CD4-positive, CD25-positive, alpha-beta regulatory T cell (primary cell): ENCODE results near the gene NFKB1. TPM values are rescaled to one million over a fixed set of nuclear protein-coding genes. Genes with fewer than 3 reads are reported as not detected.
"Not testable (repeated sequence)": the region's sequence is repeated elsewhere in the genome, so short reads cannot be mapped to it uniquely, and the experiment has no call there.

ENCODE experiments used
- ATAC-seq, 2 donors: fragments of 150-1000 bp; cut with Tn5 transposase; one replicate each; pipeline ENCODE4 v1.10.0; 2021; ENCODE audit warnings: low read depth in 2 of 2, moderate number of reproducible peaks in 2 of 2, moderate library complexity in 1 of 2
- DNase-seq, 3 donors: peaks; one replicate each; pipeline versions ENCODE4 v3.0.0 to v3.0.0-alpha.2; 2012 to 2022; ENCODE audit warnings: mixed read lengths in 1 of 3
- H3K27ac ChIP-seq: one replicate; pipeline ENCODE4 v1.7.0; 2013; ENCODE audit warnings: mild to moderate bottlenecking, low read length; ENCODE audit not compliant: insufficient read depth, poor library complexity, severe bottlenecking
- H3K27me3 ChIP-seq: one replicate; pipeline ENCODE4 v1.7.0; 2013; ENCODE audit warnings: low read length; ENCODE audit not compliant: control insufficient read depth, insufficient read depth
- H3K36me3 ChIP-seq: one replicate; pipeline ENCODE4 v1.7.0; 2013; ENCODE audit warnings: mild to moderate bottlenecking, low read length, moderate library complexity; ENCODE audit not compliant: control insufficient read depth, insufficient read depth
- H3K4me1 ChIP-seq: 2 replicates; pipeline ENCODE4 v1.7.0; 2013; ENCODE audit warnings: mild to moderate bottlenecking, low read length; ENCODE audit not compliant: insufficient read depth, control insufficient read depth, poor library complexity, severe bottlenecking
- H3K4me3 ChIP-seq: one replicate; pipeline ENCODE4 v1.7.0; 2013; ENCODE audit warnings: low read depth, mild to moderate bottlenecking, low read length, moderate library complexity
- H3K9me3 ChIP-seq, 2 experiments: 1 replicate in 1 of 2; 2 replicates in 1 of 2; pipeline ENCODE4 v1.7.0; 2013; ENCODE audit warnings: low read length in 2 of 2, mild to moderate bottlenecking in 1 of 2, moderate library complexity in 1 of 2; ENCODE audit not compliant: control insufficient read depth in 2 of 2
- H3K27ac Mint-ChIP-seq, 3 donors: one replicate each; pipeline ENCODE4 v1.8.0; 2020 to 2022; ENCODE audit warnings: mild to moderate bottlenecking in 3 of 3, mixed read lengths in 3 of 3, moderate library complexity in 2 of 3
- H3K27me3 Mint-ChIP-seq: one replicate; pipeline ENCODE4 v1.8.0; 2022; ENCODE audit warnings: mild to moderate bottlenecking, mixed read lengths
- H3K36me3 Mint-ChIP-seq: one replicate; pipeline ENCODE4 v1.8.0; 2020; ENCODE audit warnings: mixed read lengths
- H3K4me1 Mint-ChIP-seq, 4 donors: one replicate each; pipeline ENCODE4 v1.8.0; 2020 to 2022; ENCODE audit warnings: mixed read lengths in 4 of 4, mild to moderate bottlenecking in 1 of 4
- H3K4me3 Mint-ChIP-seq, 4 donors: one replicate each; pipeline ENCODE4 v1.8.0; 2020 to 2022; ENCODE audit warnings: mild to moderate bottlenecking in 4 of 4, mixed read lengths in 4 of 4, moderate library complexity in 3 of 4
- H3K9me3 Mint-ChIP-seq, 7 donors: one replicate each; pipeline ENCODE4 v1.8.0; 2020 to 2022; ENCODE audit warnings: mixed read lengths in 7 of 7, mild to moderate bottlenecking in 3 of 7, moderate library complexity in 2 of 7
- polyA plus RNA-seq, 4 donors: library from polyadenylated mRNA; unstranded; fragments of 300-500 nt; fragmentation: Illumina TruSeq; gene quantifications; one replicate each; pipeline ENCODE4 v1.2.3, GENCODE V29; 2021
- total RNA-seq: library from RNA; stranded (reverse); gene quantifications from one replicate; pipeline ENCODE4 v1.2.3, GENCODE V29; 2022

The NFKB1 gene
- total and polyA plus RNA-seq, 5 donors from 2014 or later: 9.2 to 152 (median 15.4) TPM

- Histone ChIP-seq H3K4me3 (peak overlapping the region; percentile 68), H3K4me1 (peaks cover 41% of the 10 kb centered on the region), H3K27ac (peak overlapping the region; percentile 85), H3K9me3 (no peaks in the 10 kb centered on the region), H3K36me3 (peaks cover 54% of the 10 kb centered on the region), H3K27me3 (no peaks in the 10 kb centered on the region)
- Mint-ChIP-seq H3K9me3 (no peaks in the 10 kb centered on the region), H3K4me3 (peak overlapping the region; percentile 51 to 75 (median 73)), H3K4me1 (peaks cover 15 to 61% (median 51%) of the 10 kb centered on the region in 4 donors), H3K27me3 (peaks cover 4% of the 10 kb centered on the region), H3K27ac (peak overlapping the region; percentile 94 to 99 (median 97)), H3K36me3 (peaks cover 66% of the 10 kb centered on the region)
- no peak for ATAC-seq
- DNase-seq: peak in 2 of 3 donors; percentile 36 to 71
Measured at GRCh38 chr4:102614801-102615200, 113.6 kb downstream of the NFKB1 start.

GRCh38 chr4:102616636-102617035 is 115.5 kb downstream of the NFKB1 start:
- Histone ChIP-seq H3K27ac (no peak overlapping the region), H3K4me3 (no peak overlapping the region), H3K9me3 (no peaks in the 10 kb centered on the region), H3K27me3 (no peaks in the 10 kb centered on the region), H3K36me3 (peaks cover 39% of the 10 kb centered on the region), H3K4me1 (peaks cover 36% of the 10 kb centered on the region)
- Mint-ChIP-seq H3K9me3 (no peaks in the 10 kb centered on the region), H3K36me3 (peaks cover 51% of the 10 kb centered on the region), H3K27ac (peak overlapping the region in 2 of 3 donors; percentile 33 to 94), H3K4me1 (peaks cover 15 to 49% (median 44%) of the 10 kb centered on the region in 4 donors), H3K27me3 (peaks cover 4% of the 10 kb centered on the region), H3K4me3 (no peak overlapping the region)
- peak in 1 of 3 donors; percentile 41 for DNase-seq
- no peak for ATAC-seq

GRCh38 chr4:102619021-102619420 is 117.9 kb downstream of the NFKB1 start:
- H3K27me3 ChIP-seq, H3K4me3 Mint-ChIP-seq, ATAC-seq, H3K9me3 Mint-ChIP-seq, H3K27ac Mint-ChIP-seq, H3K9me3 ChIP-seq, H3K27me3 Mint-ChIP-seq, H3K27ac ChIP-seq, H3K4me3 ChIP-seq, DNase-seq: not testable (repeated sequence)
- Histone ChIP-seq H3K36me3 (peaks cover 26% of the 10 kb centered on the region), H3K4me1 (peaks cover 12% of the 10 kb centered on the region)
- H3K4me1 Mint-ChIP-seq: peaks cover 5 to 27% (median 22%) of the 10 kb centered on the region in 4 donors
- H3K36me3 Mint-ChIP-seq: peaks cover 31% of the 10 kb centered on the region

- not testable (repeated sequence) for H3K9me3 Mint-ChIP-seq, H3K9me3 ChIP-seq, H3K27ac ChIP-seq, H3K4me3 Mint-ChIP-seq, H3K27me3 Mint-ChIP-seq, H3K27me3 ChIP-seq, DNase-seq, H3K4me3 ChIP-seq, H3K4me1 ChIP-seq
- Mint-ChIP-seq H3K36me3 (peaks cover 21% of the 10 kb centered on the region), H3K4me1 (peaks cover 2 to 22% (median 14%) of the 10 kb centered on the region in 4 donors), H3K27ac (peak overlapping the region in 2 of 3 donors; percentile 45 to 73)
- peaks cover 16% of the 10 kb centered on the region for H3K36me3 ChIP-seq
- peak; percentile 48 for ATAC-seq
Measured at GRCh38 chr4:102619776-102620631, 118.8 kb downstream of the NFKB1 start.

GRCh38 chr4:102620697-102621497 is 119.7 kb downstream of the NFKB1 start:
- ATAC-seq: peak in 1 of 2 donors; percentile 29
- H3K27ac Mint-ChIP-seq: peak overlapping the region in 1 of 3 donors; percentile 43
- H3K27me3 ChIP-seq: no peaks in the 10 kb centered on the region
- no peaks in the 10 kb centered on the region for H3K9me3 ChIP-seq
- peaks cover 14% of the 10 kb centered on the region for H3K36me3 Mint-ChIP-seq
- H3K36me3 ChIP-seq: peaks cover 9% of the 10 kb centered on the region
- peak in 2 of 3 donors; percentile 33 to 44 for DNase-seq
- no peak overlapping the region for H3K4me3 ChIP-seq
- peaks cover 4% of the 10 kb centered on the region for H3K27me3 Mint-ChIP-seq
- H3K4me3 Mint-ChIP-seq: no peak overlapping the region
- peaks cover 6% of the 10 kb centered on the region for H3K4me1 ChIP-seq
- H3K9me3 Mint-ChIP-seq: no peaks in the 10 kb centered on the region
- no peak overlapping the region for H3K27ac ChIP-seq
- H3K4me1 Mint-ChIP-seq: peaks cover 0 to 24% (median 15%) of the 10 kb centered on the region in 4 donors

- H3K27ac Mint-ChIP-seq: peak overlapping the region; percentile 29 to 48 (median 46)
- H3K4me3 ChIP-seq: no peak overlapping the region
- DNase-seq: no peak
- peaks cover 4% of the 10 kb centered on the region for H3K27me3 Mint-ChIP-seq
- no peaks in the 10 kb centered on the region for H3K9me3 ChIP-seq
- H3K4me1 Mint-ChIP-seq: peaks cover 0 to 26% (median 16%) of the 10 kb centered on the region in 4 donors
- H3K4me1 ChIP-seq: peaks cover 6% of the 10 kb centered on the region
- no peak overlapping the region for H3K27ac ChIP-seq
- no peaks in the 10 kb centered on the region for H3K36me3 Mint-ChIP-seq
- no peaks in the 10 kb centered on the region for H3K9me3 Mint-ChIP-seq
- H3K36me3 ChIP-seq: no peaks in the 10 kb centered on the region
- ATAC-seq: no peak
- no peak overlapping the region for H3K4me3 Mint-ChIP-seq
- no peaks in the 10 kb centered on the region for H3K27me3 ChIP-seq
Measured at GRCh38 chr4:102623622-102624021, 122.5 kb downstream of the NFKB1 start.

GRCh38 chr4:102624505-102624904 is 123.3 kb downstream of the NFKB1 start:
- Histone ChIP-seq H3K4me3 (no peak overlapping the region), H3K36me3 (no peaks in the 10 kb centered on the region), H3K9me3 (no peaks in the 10 kb centered on the region), H3K27me3 (no peaks in the 10 kb centered on the region), H3K4me1 (peaks cover 6% of the 10 kb centered on the region), H3K27ac (no peak overlapping the region)
- no peaks in the 10 kb centered on the region for H3K36me3 Mint-ChIP-seq
- peaks cover 0 to 20% (median 15%) of the 10 kb centered on the region in 4 donors for H3K4me1 Mint-ChIP-seq
- H3K27me3 Mint-ChIP-seq: peaks cover 4% of the 10 kb centered on the region
- no peak for ATAC-seq
- no peak overlapping the region for H3K4me3 Mint-ChIP-seq
- H3K9me3 Mint-ChIP-seq: no peaks in the 10 kb centered on the region
- DNase-seq: no peak
- H3K27ac Mint-ChIP-seq: peak overlapping the region in 1 of 3 donors; percentile 48
